C1 segment of cervical spinal cord (tissue), 14 donors: ENCODE data around the gene SLC6A18.

Source experiments
- DNase-seq, 14 donors: peaks; one replicate each; lab custom pipeline; 2025; lab: John Stamatoyannopoulos, UW

SLC6A18 gene

GRCh38 chr5:1203311-1203967 is 21.7 kb upstream of the SLC6A18 start:
- DNase-seq, result no peak

- DNase-seq, result no peak
These were observed 21.1 kb upstream of the SLC6A18 start for GRCh38 chr5:1203968-1204692.

DNA sequence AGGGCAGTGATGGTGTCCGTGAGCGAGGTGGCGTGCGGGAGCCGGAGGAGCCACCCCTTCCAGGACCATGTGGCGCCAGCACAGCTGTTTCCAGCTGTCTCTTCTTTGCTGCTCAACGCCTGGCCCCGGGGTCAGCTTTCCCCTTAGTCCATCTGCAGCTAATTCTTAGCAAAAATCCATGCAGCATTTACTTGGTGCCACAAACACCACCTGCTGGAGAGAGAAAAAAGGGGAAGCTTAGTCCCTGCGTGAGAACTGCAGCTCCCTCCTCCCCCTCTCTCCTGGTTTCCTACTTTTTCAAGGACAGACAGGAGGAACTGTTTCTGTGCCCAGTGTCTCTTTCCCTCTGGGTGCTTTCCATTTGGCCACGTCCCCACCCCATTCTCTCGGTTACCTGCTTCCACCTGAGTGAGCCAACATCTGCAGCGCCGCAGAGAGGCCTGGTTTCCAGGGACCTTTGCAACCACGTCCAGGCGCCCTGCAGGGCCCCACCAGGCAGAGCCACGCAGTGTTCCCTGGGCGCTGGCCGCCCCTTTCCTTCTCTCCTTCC is 20.4 kb upstream of the SLC6A18 start:
- no peak for DNase-seq

- no peak for DNase-seq
These were observed 19.7 kb upstream of the SLC6A18 start for GRCh38 chr5:1205255-1206180.

DNA sequence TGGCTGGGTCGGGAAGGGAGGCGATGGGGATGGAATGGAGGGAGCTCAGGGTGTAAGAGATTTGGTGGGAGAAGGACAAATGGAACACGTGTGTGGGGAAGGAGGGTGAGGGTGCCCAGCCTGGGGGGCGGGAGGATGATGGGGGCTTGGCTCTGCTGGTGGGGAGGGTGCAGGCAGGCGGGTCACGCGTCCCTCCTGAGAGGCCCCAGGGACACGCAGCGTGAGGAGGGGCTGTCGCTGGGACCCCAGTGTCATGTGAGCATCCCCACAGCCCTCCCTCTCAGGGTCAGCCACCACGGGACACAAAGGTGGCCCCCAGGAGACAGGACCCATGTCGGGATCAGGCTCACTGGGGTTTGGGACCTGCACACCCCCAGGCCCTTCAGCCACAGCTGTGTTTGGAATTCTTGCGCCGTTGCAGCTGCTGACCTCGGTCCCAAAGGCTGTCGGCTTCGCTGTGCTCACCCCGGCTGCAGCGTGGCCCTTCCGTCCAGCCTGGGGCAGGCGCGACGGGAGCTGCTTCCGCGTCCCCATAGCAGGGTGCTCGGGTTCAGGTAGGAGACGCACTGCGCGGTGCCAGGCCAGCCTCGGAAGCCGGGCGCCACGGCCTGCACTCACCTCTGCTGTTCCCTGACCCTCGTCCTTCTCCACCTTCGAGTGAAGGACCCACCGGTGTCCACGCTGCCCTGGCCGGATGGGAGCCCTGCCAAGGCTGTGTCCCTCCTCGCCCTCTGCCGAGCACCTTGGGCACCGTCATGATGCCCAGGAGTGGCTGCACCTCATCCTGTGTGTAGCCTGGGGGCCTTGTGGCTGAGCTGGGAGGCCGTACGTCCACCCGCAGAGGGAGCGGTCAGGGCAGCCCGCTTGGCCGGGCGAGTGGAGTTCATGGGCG is 18.4 kb upstream of the SLC6A18 start:
- DNase-seq, result no peak

DNA sequence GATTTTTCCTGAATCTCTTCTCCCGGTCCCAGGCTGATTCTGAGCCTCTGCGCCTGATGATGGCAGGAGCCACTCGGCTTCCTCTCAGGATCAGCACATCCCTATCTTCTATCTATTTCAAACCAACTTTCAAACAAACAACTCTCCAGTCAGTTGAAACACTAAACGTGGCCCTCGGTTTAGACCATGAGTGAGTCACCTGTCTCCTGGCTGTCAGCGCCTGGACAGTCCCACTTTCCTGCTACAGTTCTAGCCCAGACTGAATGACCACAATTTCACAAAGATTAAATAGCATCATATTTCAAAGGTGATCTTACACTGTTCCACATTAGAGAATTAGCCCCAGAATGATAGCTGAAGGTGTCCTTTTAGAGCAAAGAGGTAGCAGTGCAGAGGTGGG is 17.6 kb upstream of the SLC6A18 start:
- no peak for DNase-seq

- DNase-seq, result no peak
These were observed 16.9 kb upstream of the SLC6A18 start for GRCh38 chr5:1208221-1208742.

DNA sequence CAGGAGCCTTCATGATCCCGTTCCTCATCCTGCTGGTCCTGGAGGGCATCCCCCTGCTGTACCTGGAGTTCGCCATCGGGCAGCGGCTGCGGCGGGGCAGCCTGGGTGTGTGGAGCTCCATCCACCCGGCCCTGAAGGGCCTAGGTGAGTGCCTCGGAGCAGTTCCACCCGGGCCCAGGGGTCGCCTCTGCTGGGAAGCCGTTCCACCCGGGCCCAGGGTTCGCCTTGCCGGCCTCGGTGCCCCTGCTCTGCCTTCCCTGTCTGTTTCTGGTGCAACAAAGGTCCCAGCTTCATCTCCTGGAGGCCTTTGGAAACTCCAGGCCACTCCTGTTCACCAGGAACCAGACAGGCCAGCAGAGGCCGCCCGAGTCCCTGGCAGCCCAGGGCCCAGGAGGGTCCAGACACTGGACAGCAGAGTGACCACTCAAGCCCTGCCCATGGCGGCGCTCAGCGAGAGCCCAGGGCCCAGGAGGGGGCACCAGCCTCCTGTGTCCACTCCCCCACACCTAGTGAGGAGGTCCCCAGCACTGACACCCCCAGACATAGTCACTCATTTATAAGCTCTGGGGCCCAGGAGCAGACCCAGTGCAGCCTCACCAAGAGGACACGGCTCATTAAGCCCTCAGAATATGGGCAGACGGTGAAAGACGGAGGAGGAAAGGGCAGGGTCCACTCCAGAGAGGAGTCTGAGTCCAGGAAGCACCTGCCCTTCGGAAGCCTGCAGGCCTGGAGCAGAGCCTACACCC is 16.3 kb upstream of the SLC6A18 start:
- DNase-seq, result no peak

GRCh38 chr5:1209489-1209852 is 15.7 kb upstream of the SLC6A18 start:
- no peak for DNase-seq

- no peak for DNase-seq
These were observed 15.0 kb upstream of the SLC6A18 start for GRCh38 chr5:1209896-1210776.

- no peak for DNase-seq
These were observed 14.3 kb upstream of the SLC6A18 start for GRCh38 chr5:1210832-1211251.

GRCh38 chr5:1211701-1212100 is 13.5 kb upstream of the SLC6A18 start:
- no peak for DNase-seq

- DNase-seq, result no peak
These were observed 12.9 kb upstream of the SLC6A18 start for GRCh38 chr5:1212271-1212670.

GRCh38 chr5:1212881-1213280 is 12.3 kb upstream of the SLC6A18 start:
- no peak for DNase-seq

DNA sequence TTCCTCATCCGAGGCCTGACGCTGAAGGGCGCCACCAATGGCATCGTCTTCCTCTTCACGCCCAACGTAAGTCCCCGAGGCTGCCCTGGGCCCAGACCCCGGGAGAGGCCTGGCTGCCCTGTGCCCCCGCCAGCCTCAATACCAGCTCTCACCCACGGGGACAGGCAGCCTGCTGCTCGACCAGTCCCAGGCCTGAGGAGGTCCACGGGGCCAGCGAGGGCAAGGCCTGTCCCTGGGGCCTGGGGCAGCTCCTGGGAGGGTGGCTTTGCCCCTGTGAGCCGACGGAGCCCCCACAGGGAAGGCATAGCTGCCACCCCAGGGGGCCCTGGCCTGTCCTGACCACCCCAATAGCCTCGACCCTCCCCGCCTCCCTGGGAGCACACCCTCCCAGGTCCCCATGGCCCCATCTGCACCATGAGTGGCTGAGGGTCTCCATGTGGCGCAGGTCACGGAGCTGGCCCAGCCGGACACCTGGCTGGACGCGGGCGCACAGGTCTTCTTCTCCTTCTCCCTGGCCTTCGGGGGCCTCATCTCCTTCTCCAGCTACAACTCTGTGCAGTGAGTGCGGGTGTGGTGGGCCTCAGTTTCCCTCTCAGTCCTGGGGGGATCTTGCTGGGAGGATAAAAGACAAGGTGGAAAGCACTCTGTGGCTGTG is 11.5 kb upstream of the SLC6A18 start:
- no peak for DNase-seq

- no peak for DNase-seq
These were observed 10.8 kb upstream of the SLC6A18 start for GRCh38 chr5:1214163-1214935.

DNA sequence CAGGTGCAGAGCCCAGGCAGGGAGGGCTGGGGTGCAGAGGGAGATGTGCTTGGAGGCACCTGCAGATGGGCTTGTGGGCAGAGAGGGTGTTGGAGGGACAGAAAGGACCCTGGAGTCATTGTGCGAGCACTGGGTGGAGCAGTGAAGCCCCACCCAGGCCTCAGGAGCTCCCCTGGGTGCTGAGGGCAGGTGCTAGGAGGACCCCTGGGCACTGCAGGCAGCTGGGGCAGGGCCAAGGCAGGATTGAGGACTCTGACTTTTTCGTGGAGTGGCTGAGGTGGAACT is 10.3 kb upstream of the SLC6A18 start:
- no peak for DNase-seq
